Lower leg skin (tissue), 4 donors: ENCODE measurements around the gene HBA1. TPM values are rescaled to one million over a fixed set of nuclear protein-coding genes. Genes with fewer than 3 reads are reported as not detected.
"Not testable (repeated sequence)": the region's sequence is repeated elsewhere in the genome, so short reads cannot be mapped to it uniquely, and the experiment has no call there.

Experiments used
- DNase-seq, 2 donors: peaks; one replicate each; pipeline ENCODE4 v3.0.0-alpha.2; 2019; ENCODE audit warnings: low spot score in 2 of 2
- H3K4me3 ChIP-seq: fragments of 200-600 bp; sonication (generic); 2 replicates; pipeline ENCODE4 v1.5.1; 2017; ENCODE audit warnings: mild to moderate bottlenecking, low read depth; ENCODE audit not compliant: poor library complexity, severe bottlenecking
- CTCF ChIP-seq, 3 donors: fragments of 450-650 bp; IDR thresholded peaks; one replicate each; pipeline ENCODE4 v1.5.1; 2016; ENCODE audit warnings: antibody characterized with exemption in 3 of 3, mild to moderate bottlenecking in 3 of 3, moderate library complexity in 2 of 3
- POLR2A ChIP-seq, 2 donors: fragments of 450-650 bp; IDR thresholded peaks; one replicate each; pipeline ENCODE4 v1.6.1; 2016 to 2017; ENCODE audit warnings: antibody characterized with exemption in 2 of 2, mild to moderate bottlenecking in 1 of 2, moderate library complexity in 1 of 2
- WGBS, 2 donors: methylation state at CpG; one replicate each; pipeline ENCODE4 v1.1.5; 2018; 5-methylcytosine and 5-hydroxymethylcytosine counted together
- intact Hi-C: fragments of 100-400 bp; cut with DNase I; formaldehyde crosslinking; loops from one replicate; pipeline ENCODE4 v1.15.0; 2023; ENCODE audit warnings: low total_unique reads
- total RNA-seq, 4 donors: library from RNA; depleted of rRNA; stranded (reverse); fragments of >200 nt; gene quantifications; one replicate each; pipeline ENCODE4 v1.1.0, GENCODE V29; 2016

The HBA1 gene
- total RNA-seq, 4 donors from 2014 or later, result 2.5 to 474 (median 180) TPM

- WGBS, 2 donors, result 85 to 89% methylated on average over 2 of the region's 2 CpGs
- intact Hi-C loops, result no loop called here
- H3K4me3 ChIP-seq, result no peak overlapping the region
- TF ChIP-seq POLR2A (IDR thresholded peaks at IDR 0.05) (no peak), CTCF (IDR thresholded peaks at IDR 0.05) (no peak)
- no peak for DNase-seq
These were observed 29.8 kb upstream of the HBA1 start for GRCh38 chr16:146646-147045.

GRCh38 chr16:149024-149660 is 27.3 kb upstream of the HBA1 start:
- 45 to 46% methylated on average over 8 to 9 of the region's 9 CpGs for WGBS, 2 donors
- H3K4me3 ChIP-seq, result no peak overlapping the region
- DNase-seq, result no peak
- intact Hi-C loops, result no loop called here
- TF ChIP-seq CTCF (IDR thresholded peaks at IDR 0.05), result no peak
- no peak for TF ChIP-seq POLR2A (IDR thresholded peaks at IDR 0.05)

GRCh38 chr16:152141-153128 is 24.0 kb upstream of the HBA1 start, which contains the start of gene HBZ:
Gene HBZ, plus strand, starts transcription at chr16:152644. Its CDS starts 266 bp downstream, at chr16:152910.
- no peak within 1 kb of the TSS for H3K4me3 ChIP-seq
- intact Hi-C loops, result no loop called here
- TF ChIP-seq POLR2A (IDR thresholded peaks at IDR 0.05) (no peak), CTCF (IDR thresholded peaks at IDR 0.05) (no peak)
- no peak for DNase-seq
- 72 to 79% methylated on average over 12 to 16 of the region's 17 CpGs for WGBS, 2 donors

GRCh38 chr16:153129-153521 is 23.4 kb upstream of the HBA1 start:
- DNase-seq, H3K4me3 ChIP-seq, intact Hi-C loops: not testable (repeated sequence)
- WGBS, 2 donors, result 34 to 51% methylated on average over 5 of the region's 6 CpGs

GRCh38 chr16:153550-154216 is 22.8 kb upstream of the HBA1 start:
- 3% methylated on average over 6 of the region's 74 CpGs; no CpG with 5 or more reads in 1 of the 2 donors for WGBS, 2 donors
- DNase-seq, H3K4me3 ChIP-seq, intact Hi-C loops: not testable (repeated sequence)

GRCh38 chr16:154217-155030 is 22.1 kb upstream of the HBA1 start:
- intact Hi-C loops, result no loop called here
- 4% methylated on average over 19 to 54 of the region's 59 CpGs for WGBS, 2 donors
- TF ChIP-seq CTCF (IDR thresholded peaks at IDR 0.05), result no peak
- no peak for TF ChIP-seq POLR2A (IDR thresholded peaks at IDR 0.05)
- peak overlapping the region; percentile 16 for H3K4me3 ChIP-seq
- no peak for DNase-seq
